Esophagus muscularis mucosa (tissue), 4 donors: ENCODE measurements around the gene NARS2. TPM values are rescaled to one million over a fixed set of nuclear protein-coding genes. Genes with fewer than 3 reads are reported as not detected.

Experiments
- DNase-seq: peaks from one replicate; pipeline ENCODE4 v3.0.0-alpha.2; 2017; ENCODE audit errors: extremely low spot score
- H3K27ac ChIP-seq, 4 donors: fragments of 200-600 bp; sonication (generic); replicated peaks in 1 of 4; 1 replicate in 3 of 4; 2 replicates in 1 of 4; pipeline ENCODE4 v1.5.1; 2016 to 2019; ENCODE audit warnings: mild to moderate bottlenecking in 1 of 4
- H3K27me3 ChIP-seq, 4 donors: fragments of 200-600 bp; sonication (generic); one replicate each; pipeline versions ENCODE4 v1.5.1 to v1.6.0; 2016 to 2019
- H3K36me3 ChIP-seq, 4 donors: fragments of 200-600 bp; sonication (generic); one replicate each; pipeline ENCODE4 v1.5.1; 2016 to 2019
- H3K4me1 ChIP-seq, 4 donors: fragments of 200-600 bp; sonication (generic); one replicate each; pipeline ENCODE4 v1.5.1; 2016 to 2019
- H3K4me3 ChIP-seq, 4 donors: fragments of 200-600 bp; sonication (generic); 1 replicate in 2 of 4; 2 replicates in 2 of 4; pipeline ENCODE4 v1.5.1; 2016 to 2019; ENCODE audit warnings: mild to moderate bottlenecking in 4 of 4, moderate library complexity in 1 of 4
- H3K9me3 ChIP-seq, 4 donors: fragments of 200-600 bp; sonication (generic); 1 replicate in 3 of 4; 2 replicates in 1 of 4; pipeline ENCODE4 v1.5.1; 2016 to 2019
- EP300 ChIP-seq: sonication (generic); formaldehyde crosslinking; IDR thresholded peaks from one replicate; pipeline ENCODE4 v1.6.1; 2017; ENCODE audit warnings: antibody characterized with exemption
- POLR2A ChIP-seq: fragments of 450-650 bp; IDR thresholded peaks from one replicate; pipeline ENCODE4 v1.6.1; 2017; ENCODE audit warnings: antibody characterized with exemption, moderate library complexity, mild to moderate bottlenecking, low read depth
- POLR2AphosphoS5 ChIP-seq, 2 donors: sonication (generic); formaldehyde crosslinking; IDR thresholded peaks; one replicate each; pipeline ENCODE4 v1.6.1; 2017; ENCODE audit warnings: antibody characterized with exemption in 2 of 2
- WGBS: methylation state at CpG from one replicate; pipeline ENCODE4 v1.1.5; 2018; 5-methylcytosine and 5-hydroxymethylcytosine counted together
- intact Hi-C: fragments of 100-400 bp; cut with DNase I; formaldehyde crosslinking; loops from one replicate; pipeline ENCODE4 v1.15.1; 2023
- total RNA-seq, 4 donors: library from RNA; depleted of rRNA; stranded (reverse); fragments of >200 nt; gene quantifications; one replicate each; pipeline versions ENCODE4 v1.1.0 to v1.2.1, GENCODE V29; 2016
- TF ChIP-seq, protein P1 (sequence below), 3 experiments: fragments of 200-600 bp in 2 of 3; fragments of 450-650 bp in 1 of 3; sonication (generic) in 2 of 3; IDR thresholded peaks; one replicate each; pipeline ENCODE4 v1.5.1; 2017 to 2019; ENCODE audit warnings: antibody characterized with exemption in 3 of 3, mild to moderate bottlenecking in 2 of 3, moderate library complexity in 1 of 3

Gene NARS2
- total RNA-seq, 4 donors from 2014 or later: 9.1 to 10.4 (median 9.8) TPM

DNA sequence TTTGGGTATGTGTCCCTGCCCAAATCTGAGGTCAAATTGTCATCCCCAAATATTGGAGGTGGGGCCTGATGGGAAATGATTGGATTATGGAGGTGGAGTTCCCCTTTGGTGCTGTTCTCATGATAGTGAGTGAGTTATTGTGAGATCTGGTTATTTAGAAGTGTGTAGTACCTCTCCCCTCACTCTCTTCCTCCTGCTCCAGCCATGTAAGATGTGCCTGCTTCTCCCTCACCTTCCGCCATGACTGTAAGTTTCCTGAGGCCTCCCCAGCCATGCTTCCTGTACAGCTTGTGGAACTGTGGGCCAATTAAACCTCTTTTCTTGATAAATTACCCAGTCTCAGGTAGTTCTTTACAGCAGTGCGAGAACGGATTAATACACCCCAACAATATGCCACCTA is 166.0 kb downstream of the NARS2 start:
- no peak for TF ChIP-seq POLR2AphosphoS5 (IDR thresholded peaks at IDR 0.05)
- no peak for TF ChIP-seq EP300
- no peak for TF ChIP-seq POLR2A
- TF ChIP-seq, protein P1, sequence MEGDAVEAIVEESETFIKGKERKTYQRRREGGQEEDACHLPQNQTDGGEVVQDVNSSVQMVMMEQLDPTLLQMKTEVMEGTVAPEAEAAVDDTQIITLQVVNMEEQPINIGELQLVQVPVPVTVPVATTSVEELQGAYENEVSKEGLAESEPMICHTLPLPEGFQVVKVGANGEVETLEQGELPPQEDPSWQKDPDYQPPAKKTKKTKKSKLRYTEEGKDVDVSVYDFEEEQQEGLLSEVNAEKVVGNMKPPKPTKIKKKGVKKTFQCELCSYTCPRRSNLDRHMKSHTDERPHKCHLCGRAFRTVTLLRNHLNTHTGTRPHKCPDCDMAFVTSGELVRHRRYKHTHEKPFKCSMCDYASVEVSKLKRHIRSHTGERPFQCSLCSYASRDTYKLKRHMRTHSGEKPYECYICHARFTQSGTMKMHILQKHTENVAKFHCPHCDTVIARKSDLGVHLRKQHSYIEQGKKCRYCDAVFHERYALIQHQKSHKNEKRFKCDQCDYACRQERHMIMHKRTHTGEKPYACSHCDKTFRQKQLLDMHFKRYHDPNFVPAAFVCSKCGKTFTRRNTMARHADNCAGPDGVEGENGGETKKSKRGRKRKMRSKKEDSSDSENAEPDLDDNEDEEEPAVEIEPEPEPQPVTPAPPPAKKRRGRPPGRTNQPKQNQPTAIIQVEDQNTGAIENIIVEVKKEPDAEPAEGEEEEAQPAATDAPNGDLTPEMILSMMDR (IDR thresholded peaks at IDR 0.05): no peak
- WGBS: 98% methylated on average over 3 of the region's 3 CpGs
- Histone ChIP-seq H3K36me3 (peaks cover 0 to 5% (median 0%) of the 10 kb centered on the region in 4 donors), H3K27me3 (no peaks in the 10 kb centered on the region), H3K4me1 (peaks cover 0 to 7% (median 0%) of the 10 kb centered on the region in 4 donors), H3K9me3 (peaks cover 0 to 13% (median 6%) of the 10 kb centered on the region in 4 donors), H3K27ac (no peak overlapping the region), H3K4me3 (no peak overlapping the region)
- intact Hi-C loops: no loop called here
- DNase-seq: no peak

DNA sequence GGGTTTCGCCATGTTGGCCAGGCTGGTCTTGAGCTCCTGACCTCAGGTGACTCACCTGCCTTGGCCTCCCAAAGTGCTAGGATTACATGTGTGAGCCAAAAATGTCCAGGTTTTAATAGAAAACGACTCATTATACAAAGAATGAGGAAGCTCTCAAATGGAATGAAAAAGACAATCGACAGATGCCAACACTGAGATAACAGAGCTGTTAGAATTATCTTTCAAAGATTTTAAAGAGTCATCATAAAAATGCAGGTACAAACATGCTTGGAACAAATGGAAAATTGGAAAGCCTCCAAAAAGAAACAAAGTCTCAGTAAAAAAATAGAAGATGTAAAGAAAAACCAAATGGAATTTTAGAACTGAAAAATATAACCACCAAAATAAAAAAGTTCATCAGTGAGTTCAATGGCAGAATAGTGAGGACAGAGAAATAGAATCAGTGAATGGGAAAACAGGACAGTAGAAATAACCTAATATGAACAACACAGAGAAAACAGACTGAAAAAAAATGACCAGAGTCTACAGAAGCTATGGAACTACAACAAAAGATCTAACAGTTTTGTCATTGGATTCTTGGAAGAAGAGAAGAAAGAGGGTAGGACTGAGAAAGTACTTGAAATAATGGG is 168.0 kb downstream of the NARS2 start:
- Histone ChIP-seq H3K4me3 (no peak overlapping the region), H3K27ac (no peak overlapping the region), H3K4me1 (peaks cover 0 to 10% (median 2%) of the 10 kb centered on the region in 4 donors), H3K27me3 (no peaks in the 10 kb centered on the region), H3K36me3 (peaks cover 0 to 5% (median 0%) of the 10 kb centered on the region in 4 donors), H3K9me3 (peaks cover 0 to 13% (median 6%) of the 10 kb centered on the region in 4 donors)
- DNase-seq: no peak
- TF ChIP-seq POLR2A (no peak), POLR2AphosphoS5 (IDR thresholded peaks at IDR 0.05) (no peak), EP300 (no peak)
- TF ChIP-seq, protein P1 (IDR thresholded peaks at IDR 0.05): no peak
- intact Hi-C loops: no loop called here
- 90% methylated on average over 3 of the region's 3 CpGs for WGBS

DNA sequence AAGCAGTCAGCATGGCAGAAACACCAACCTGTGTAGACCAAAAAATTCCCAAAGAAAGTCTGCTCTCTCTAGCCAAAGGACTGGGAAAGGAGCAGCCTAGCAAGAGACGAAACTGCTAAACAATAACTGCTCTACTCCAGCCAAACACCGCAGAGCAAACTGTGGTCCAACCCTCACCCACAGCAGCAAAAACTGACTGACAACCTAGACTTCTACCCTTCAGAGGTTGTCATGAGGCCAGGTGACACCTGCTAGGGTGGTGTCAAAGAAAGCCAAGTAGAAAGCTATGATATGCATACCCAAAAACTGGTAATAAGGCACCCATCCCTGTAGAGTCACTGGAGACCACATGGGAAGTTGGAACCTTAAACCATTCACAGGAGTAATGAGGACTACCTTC is 168.9 kb downstream of the NARS2 start:
- DNase-seq: no peak
- Histone ChIP-seq H3K27ac (no peak overlapping the region), H3K4me3 (no peak overlapping the region), H3K36me3 (peaks cover 0 to 5% (median 0%) of the 10 kb centered on the region in 4 donors), H3K9me3 (peaks cover 0 to 13% (median 6%) of the 10 kb centered on the region in 4 donors), H3K27me3 (no peaks in the 10 kb centered on the region), H3K4me1 (peaks cover 0 to 10% (median 2%) of the 10 kb centered on the region in 4 donors)
- WGBS: 50% methylated on average over 2 of the region's 2 CpGs
- TF ChIP-seq POLR2A (no peak), EP300 (no peak)
- TF ChIP-seq, protein P1 (IDR thresholded peaks at IDR 0.05): no peak
- intact Hi-C loops: no loop called here

DNA sequence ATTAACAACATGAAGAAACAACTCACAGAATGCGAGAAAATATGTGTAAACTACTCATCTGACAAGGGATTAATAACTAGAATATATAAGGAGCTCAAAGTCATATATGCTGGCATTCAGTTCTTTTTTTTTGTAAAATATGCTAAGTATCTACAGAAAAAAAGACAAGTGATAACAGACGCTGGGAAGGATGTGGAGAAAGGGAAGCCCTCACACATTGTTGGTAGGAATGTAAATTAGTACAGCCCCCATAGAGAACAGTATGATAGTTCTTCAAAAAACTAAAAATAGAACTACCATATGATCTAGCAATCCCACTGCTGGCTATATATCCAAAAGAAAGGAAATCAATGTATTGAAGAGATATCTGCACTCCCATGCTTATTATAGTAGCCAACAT is 170.9 kb downstream of the NARS2 start:
- no peak for TF ChIP-seq POLR2AphosphoS5 (IDR thresholded peaks at IDR 0.05)
- TF ChIP-seq POLR2A: no peak
- TF ChIP-seq, protein P1 (IDR thresholded peaks at IDR 0.05): no peak
- no peak for TF ChIP-seq EP300
- Histone ChIP-seq H3K4me3 (no peak overlapping the region), H3K9me3 (no peaks in the 10 kb centered on the region), H3K27ac (no peak overlapping the region), H3K36me3 (no peaks in the 10 kb centered on the region), H3K4me1 (peaks cover 6 to 17% (median 12%) of the 10 kb centered on the region in 4 donors), H3K27me3 (no peaks in the 10 kb centered on the region)
- WGBS: 77% methylated on average over 2 of the region's 2 CpGs
- DNase-seq: no peak
- intact Hi-C loops: no loop called here

DNA sequence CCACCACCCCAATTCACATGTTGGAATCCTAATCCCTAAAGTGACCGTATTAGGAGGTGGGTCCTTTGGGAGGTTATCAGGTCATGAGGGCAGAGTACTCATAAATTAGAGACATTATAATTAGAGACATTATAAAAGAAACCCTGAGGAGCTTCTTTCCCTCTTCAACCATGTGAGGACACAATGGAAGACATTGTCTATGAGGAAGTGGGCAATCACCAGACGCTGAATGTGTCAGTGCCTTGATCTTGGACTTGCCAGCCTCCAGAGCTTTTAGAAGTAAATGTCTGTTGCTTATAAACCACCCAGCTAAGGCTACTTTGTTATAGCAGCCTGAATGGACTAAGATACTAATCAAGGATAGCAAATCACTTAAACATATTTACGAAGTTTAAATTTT is 171.8 kb downstream of the NARS2 start:
- H3K4me1 ChIP-seq: peaks cover 6 to 17% (median 13%) of the 10 kb centered on the region in 4 donors
- WGBS: 92% methylated on average over 3 of the region's 3 CpGs
- no peaks in the 10 kb centered on the region for H3K27me3 ChIP-seq
- TF ChIP-seq, protein P1 (IDR thresholded peaks at IDR 0.05): no peak
- TF ChIP-seq POLR2AphosphoS5 (IDR thresholded peaks at IDR 0.05) (no peak), POLR2A (no peak), EP300 (no peak)
- no peak for DNase-seq
- H3K9me3 ChIP-seq: no peaks in the 10 kb centered on the region
- H3K36me3 ChIP-seq: no peaks in the 10 kb centered on the region
- no peak overlapping the region for H3K27ac ChIP-seq
- intact Hi-C loops: no loop called here
- H3K4me3 ChIP-seq: no peak overlapping the region
